ENCODE results near the gene MPND. TPM values are rescaled to one million over a fixed set of nuclear protein-coding genes. Genes with fewer than 3 reads are reported as not detected.

The MPND gene
- total RNA-seq, 1 donor from 2014 or later, result 5.7 TPM

Other genes with a start within 250 kb of the MPND start
- 114 TPM for gene MAP2K2, start 219.4 kb upstream of the MPND start, total RNA-seq
- gene CREB3L3, start 189.9 kb upstream of the MPND start, total RNA-seq, result not detected
- 9.9 TPM for gene SIRT6, start 161.0 kb upstream of the MPND start, total RNA-seq
- gene ANKRD24, start 160.9 kb upstream of the MPND start, total RNA-seq, result not detected
- not detected for gene EBI3, start 114.0 kb upstream of the MPND start, total RNA-seq
- 14.6 TPM for gene YJU2, start 96.5 kb upstream of the MPND start, total RNA-seq
- 24.5 TPM for gene SHD, start 64.3 kb upstream of the MPND start, total RNA-seq
- gene TMIGD2, start 41.2 kb upstream of the MPND start, total RNA-seq, result 0.52 TPM
- gene FSD1, start 39.0 kb upstream of the MPND start, total RNA-seq, result not detected
- gene STAP2, start 4.7 kb upstream of the MPND start, total RNA-seq, result 5.2 TPM
- gene SH3GL1, start 57.0 kb downstream of the MPND start, total RNA-seq, result 16.2 TPM
- gene CHAF1A, start 59.1 kb downstream of the MPND start, total RNA-seq, result 6.3 TPM
- gene UBXN6, start 114.2 kb downstream of the MPND start, total RNA-seq, result 89.8 TPM
- gene HDGFL2, start 128.7 kb downstream of the MPND start, total RNA-seq, result 33.9 TPM
- 15.7 TPM for gene PLIN4, start 174.9 kb downstream of the MPND start, total RNA-seq
- 2.1 TPM for gene PLIN5, start 191.7 kb downstream of the MPND start, total RNA-seq
- gene LRG1, start 196.5 kb downstream of the MPND start, total RNA-seq, result 0.52 TPM
- 11.5 TPM for gene SEMA6B, start 216.1 kb downstream of the MPND start, total RNA-seq

Data from skeletal muscle tissue (tissue), 1 donor.